ENCODE data around the gene XNDC1N. TPM values are rescaled to one million over a fixed set of nuclear protein-coding genes. Genes with fewer than 3 reads are reported as not detected.

XNDC1N gene
- total and polyA plus RNA-seq, 2 of the 13 experiments (the other 11 are each of a cell fraction or from before 2014, with no cell fraction given) = 3.4 to 7.5 TPM

GRCh38 chr11:71928737-71929443 lies 496 bp upstream of the XNDC1N start, which contains the start of gene RNF121 (continued):
- no peak for TF ChIP-seq ZNF552 (CRISPR knock-in tag; IDR thresholded peaks at IDR 0.05; ENCODE audit: borderline replicate concordance)
- no peak; the same call in 1 of the 2 replicates for TF ChIP-seq ZNF790 (CRISPR knock-in tag; IDR thresholded peaks at IDR 0.05; ENCODE audit: borderline replicate concordance)
- TF ChIP-seq POGK (CRISPR knock-in tag; conservative IDR thresholded peaks at IDR 0.05) = no peak
- no peak for TF ChIP-seq HIC2 (CRISPR knock-in tag; IDR thresholded peaks at IDR 0.05; ENCODE audit: low read depth)
- peak; percentile 63 for TF ChIP-seq XRCC5 (optimal IDR thresholded peaks at IDR 0.05; ENCODE audit: low read length)
- TF ChIP-seq NR0B2 (CRISPR knock-in tag; IDR thresholded peaks at IDR 0.05) = no peak
- TF ChIP-seq TFAP4 (IDR thresholded peaks at IDR 0.05; ENCODE audit: borderline replicate concordance, low read depth) = peak; percentile 99
- no peak for TF ChIP-seq MXD3 (CRISPR knock-in tag; IDR thresholded peaks at IDR 0.05)
- TF ChIP-seq NCOA5 (CRISPR knock-in tag; IDR thresholded peaks at IDR 0.05) = no peak
- no peak for TF ChIP-seq AGO2 (optimal IDR thresholded peaks at IDR 0.05; ENCODE audit: low read depth, low read length)
- TF ChIP-seq MEIS1 (CRISPR knock-in tag; IDR thresholded peaks at IDR 0.05; ENCODE audit: borderline replicate concordance) = no peak
- peak; percentile 93 for TF ChIP-seq SAP130 (CRISPR knock-in tag; IDR thresholded peaks at IDR 0.05; ENCODE audit: low read depth)
- TF ChIP-seq CBX5 (CRISPR knock-in tag; IDR thresholded peaks at IDR 0.05; ENCODE audit: borderline replicate concordance) = no peak; the same call in 1 of the 2 replicates
- TF ChIP-seq ZNF572 (CRISPR knock-in tag; IDR thresholded peaks at IDR 0.05) = no peak; the same call in 1 of the 2 replicates
- no peak for TF ChIP-seq ZNF512B (CRISPR knock-in tag; IDR thresholded peaks at IDR 0.05; ENCODE audit: borderline replicate concordance)
- no peak for TF ChIP-seq SATB2 (CRISPR knock-in tag; IDR thresholded peaks at IDR 0.05)
- TF ChIP-seq GATAD2A (CRISPR knock-in tag; IDR thresholded peaks at IDR 0.05) = no peak
- no peak for TF ChIP-seq ZNF674 (CRISPR knock-in tag; IDR thresholded peaks at IDR 0.05; ENCODE audit: low read depth)
- no peak for TF ChIP-seq ISX (CRISPR knock-in tag; conservative IDR thresholded peaks at IDR 0.05)
- TF ChIP-seq ZBTB37 (CRISPR knock-in tag; IDR thresholded peaks at IDR 0.05) = no peak
